ENCODE measurements around the gene GUCD1.
"Not testable (repeated sequence)": the region's sequence is repeated elsewhere in the genome, so short reads cannot be mapped to it uniquely, and the experiment has no call there.

The GUCD1 gene

GRCh38 chr22:24554313-24555164 lies at the start of gene GUCD1:
Gene GUCD1 (minus strand): TSS chr22:24555138. CDS start chr22:24554991, 147 bp downstream.
- peak; percentile 40 for DNase-seq (ENCODE audit: low spot score)

DNA sequence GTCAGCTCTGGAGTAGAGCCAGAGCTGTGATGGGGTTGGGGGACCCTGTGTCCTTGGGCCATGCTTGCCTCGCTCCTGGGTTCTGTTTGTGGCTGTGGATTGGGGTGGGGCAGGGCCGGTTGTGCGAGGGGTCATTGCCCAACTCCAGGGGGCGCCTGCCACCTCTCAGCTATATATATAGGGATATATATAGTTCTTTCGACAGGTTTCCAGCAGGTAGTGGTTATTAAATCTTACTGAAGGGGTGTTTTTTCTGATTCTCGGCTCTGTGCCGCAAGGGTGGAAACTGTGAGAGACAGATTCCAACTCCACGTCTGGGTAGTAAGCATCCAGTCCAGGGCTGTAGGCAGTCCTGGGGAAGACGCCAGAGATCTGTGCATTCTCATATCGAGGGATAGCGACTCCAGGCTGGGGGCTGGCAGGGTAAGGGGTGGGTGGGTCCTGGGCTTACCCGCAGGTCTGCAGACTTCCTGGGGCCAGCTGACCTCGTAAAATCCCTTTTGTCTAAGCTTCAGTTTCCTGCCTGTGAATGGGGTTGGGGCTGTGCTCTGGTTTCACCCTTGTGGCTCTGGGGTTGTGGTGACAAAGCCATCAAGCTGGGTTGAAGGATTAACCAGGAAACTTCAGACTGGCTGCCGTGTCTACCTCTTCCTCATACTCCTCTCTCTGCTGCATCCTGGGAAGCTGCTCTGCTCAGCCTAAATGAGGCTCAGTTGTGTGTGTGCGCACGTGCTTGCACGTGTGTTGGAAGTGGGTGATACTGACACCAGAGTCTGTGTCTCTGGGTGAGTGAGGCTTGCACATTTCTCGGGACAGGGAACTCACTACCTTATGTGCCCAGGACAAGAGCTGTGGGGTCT lies 49.1 kb upstream of the GUCD1 start:
- not testable (repeated sequence) for DNase-seq (ENCODE audit: low spot score)

GRCh38 chr22:24602847-24603769 lies 48.2 kb upstream of the GUCD1 start, which contains the start of gene GGT1:
Gene GGT1 (plus strand): TSS chr22:24603193. CDS start chr22:24611082, 7,889 bp downstream.
- DNase-seq (ENCODE audit: low spot score): not testable (repeated sequence)

GRCh38 chr22:24602105-24602749 lies 47.3 kb upstream of the GUCD1 start:
- not testable (repeated sequence) for DNase-seq (ENCODE audit: low spot score)

GRCh38 chr22:24601217-24602104 lies 46.5 kb upstream of the GUCD1 start:
- no peak for DNase-seq (ENCODE audit: low spot score)

DNA sequence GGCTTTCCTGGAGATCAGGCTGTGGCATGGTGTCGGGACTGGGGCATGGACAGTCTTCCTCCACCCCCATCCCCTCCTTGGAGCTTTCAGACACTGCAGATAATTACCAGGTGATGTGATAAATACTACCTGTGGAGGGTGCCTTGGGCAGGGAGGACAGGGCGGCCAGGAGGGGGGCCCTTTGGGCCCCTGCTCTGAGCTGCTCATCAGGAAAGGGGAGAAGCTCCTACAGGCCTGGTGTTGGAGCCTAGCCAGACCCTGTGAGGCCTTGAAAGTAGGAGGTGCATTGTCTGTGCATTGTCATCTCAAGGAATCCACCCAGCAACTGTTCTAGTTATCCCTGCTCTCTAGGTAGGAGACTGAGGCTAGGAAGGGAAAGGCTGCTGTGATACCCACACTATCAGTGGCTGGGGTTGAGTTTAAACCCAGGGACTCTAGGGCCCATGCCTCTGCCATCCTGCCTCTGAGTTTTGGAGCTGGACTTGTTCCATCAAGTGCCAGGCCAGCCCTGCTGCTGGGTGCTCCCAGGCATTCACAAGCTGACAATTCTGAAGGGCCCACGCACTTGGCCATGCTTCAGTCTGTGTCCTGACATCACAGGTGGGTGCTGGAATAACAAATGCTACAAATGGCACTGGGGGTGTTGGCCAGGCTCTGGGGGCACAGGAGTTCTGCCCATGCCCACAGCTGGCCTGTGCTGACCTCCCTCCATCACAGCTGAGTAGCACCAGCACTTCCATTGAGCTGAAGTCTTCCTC lies 45.2 kb upstream of the GUCD1 start:
- not testable (repeated sequence) for DNase-seq (ENCODE audit: low spot score)

GRCh38 chr22:24599514-24599913 lies 44.6 kb upstream of the GUCD1 start:
- DNase-seq (ENCODE audit: low spot score): no peak

GRCh38 chr22:24597076-24597475 lies 42.1 kb upstream of the GUCD1 start:
- not testable (repeated sequence) for DNase-seq (ENCODE audit: low spot score)

GRCh38 chr22:24595863-24596262 lies 40.9 kb upstream of the GUCD1 start:
- DNase-seq (ENCODE audit: low spot score): no peak

GRCh38 chr22:24595228-24595627 lies 40.3 kb upstream of the GUCD1 start:
- DNase-seq (ENCODE audit: low spot score): no peak

DNA sequence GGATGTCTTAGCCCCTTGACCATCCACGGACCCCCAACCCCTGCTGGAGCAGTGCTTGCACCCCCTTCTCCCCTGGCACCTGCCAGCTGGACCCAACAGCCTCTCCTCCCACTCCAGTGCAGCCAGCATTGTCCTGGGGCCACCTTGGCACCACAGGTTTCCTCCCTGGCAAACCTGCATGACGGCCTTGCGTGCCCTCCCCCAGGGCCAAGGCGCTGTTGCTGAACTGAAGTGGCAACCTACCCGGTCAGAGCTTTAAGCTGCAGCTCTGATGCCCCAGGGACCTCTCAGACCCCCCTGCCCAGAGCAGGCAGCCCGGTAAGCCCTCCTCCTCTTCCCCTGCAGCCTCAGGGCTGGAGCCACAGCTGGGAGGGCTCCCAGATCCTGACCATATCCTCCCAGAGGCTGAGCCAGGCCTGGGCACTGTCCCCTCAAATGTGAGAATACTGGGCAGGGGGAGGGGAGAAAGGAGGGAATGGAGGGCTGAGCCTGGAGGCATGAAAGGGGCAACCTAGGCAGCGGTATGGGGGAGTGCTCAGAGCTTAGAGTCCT lies 39.7 kb upstream of the GUCD1 start:
- no peak for DNase-seq (ENCODE audit: low spot score)

GRCh38 chr22:24593836-24594568 lies 39.1 kb upstream of the GUCD1 start:
- no peak for DNase-seq (ENCODE audit: low spot score)

DNA sequence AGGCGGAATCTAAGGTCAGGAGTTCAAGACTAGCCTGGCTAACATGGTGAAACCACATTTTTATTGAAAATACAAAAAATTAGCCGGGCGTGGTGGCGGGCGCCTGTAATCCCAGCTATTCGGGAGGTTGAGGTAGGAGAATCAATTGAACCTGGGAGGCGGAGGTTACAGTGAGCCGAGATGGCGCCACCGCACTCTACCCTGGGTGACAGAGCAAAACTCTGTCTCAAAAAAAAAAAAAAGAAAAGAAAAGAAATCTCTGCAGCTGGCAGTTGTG lies 38.6 kb upstream of the GUCD1 start:
- not testable (repeated sequence) for DNase-seq (ENCODE audit: low spot score)

- DNase-seq (ENCODE audit: low spot score): peak; percentile 98
These were observed 38.1 kb upstream of the GUCD1 start, which contains the start of gene LRRC75B for GRCh38 chr22:24592851-24593558. Gene LRRC75B (minus strand): TSS chr22:24593073. CDS start chr22:24593039, 34 bp downstream.

DNA sequence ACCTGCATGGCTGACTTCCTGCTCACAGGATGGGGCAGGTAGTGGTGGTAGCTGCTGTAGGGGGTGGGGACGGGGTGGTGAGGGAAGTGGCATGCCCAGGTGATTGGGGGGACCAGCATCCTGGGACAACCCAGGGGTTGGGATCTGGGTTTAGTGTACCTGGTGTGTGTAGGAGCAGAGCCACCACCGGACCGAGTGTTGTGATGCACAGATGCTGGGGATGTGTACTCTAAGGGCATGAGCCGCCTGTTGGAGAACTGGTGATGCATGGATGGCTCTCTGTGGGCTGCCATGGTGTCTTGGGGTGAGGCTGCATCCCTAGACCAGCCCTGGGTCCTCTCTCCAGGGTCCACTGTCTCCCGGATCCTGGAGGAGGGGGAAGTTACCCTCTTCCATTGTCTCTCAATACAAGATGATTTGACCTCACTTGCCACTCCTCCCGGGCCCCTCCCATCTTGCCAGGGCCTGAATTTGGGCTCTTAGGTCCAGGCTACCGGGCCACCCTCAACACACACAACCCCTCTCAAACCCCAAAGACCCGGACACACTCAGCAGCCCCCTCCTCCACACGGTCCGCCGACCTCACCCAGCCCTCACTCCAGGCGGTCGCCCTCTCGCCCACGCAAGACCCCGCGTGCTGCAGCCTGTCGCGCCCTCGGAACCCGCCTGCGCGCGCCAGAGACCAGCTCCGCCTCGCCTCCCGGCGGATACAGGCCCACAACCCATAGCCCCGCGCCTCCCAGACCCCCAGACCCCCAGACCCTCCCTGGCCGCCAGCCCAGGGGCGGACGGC lies 37.3 kb upstream of the GUCD1 start:
- DNase-seq (ENCODE audit: low spot score): peak; percentile 47

DNA sequence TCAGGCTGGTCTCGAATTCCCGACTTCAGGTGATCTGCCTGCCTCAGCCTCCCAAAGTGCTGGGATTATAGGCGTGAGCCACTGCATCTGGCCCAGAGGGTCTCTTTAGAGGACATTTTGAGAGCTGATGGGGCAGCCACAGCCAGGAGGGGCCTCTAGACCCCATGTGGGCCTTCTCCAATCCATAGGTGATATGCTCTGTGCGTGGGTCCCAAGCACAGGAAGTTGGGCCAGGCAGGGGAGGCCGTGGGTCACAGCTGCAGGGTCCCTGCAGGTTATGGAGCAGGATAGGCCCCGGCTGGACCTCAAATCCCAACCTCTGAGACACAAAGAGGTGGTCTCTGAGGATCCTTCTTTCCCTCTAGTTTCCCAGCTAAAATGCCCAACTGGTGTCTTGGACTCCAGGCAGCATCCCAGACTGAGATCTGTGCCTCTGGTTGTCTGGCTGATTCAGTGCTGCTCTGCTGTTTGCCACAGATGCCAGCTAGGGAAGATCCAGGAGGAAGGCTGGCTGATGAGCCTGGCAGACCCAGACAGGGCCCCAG lies 36.4 kb upstream of the GUCD1 start:
- DNase-seq (ENCODE audit: low spot score): no peak
